Hematopoietic multipotent progenitor cell treated with erythropoietin and hydrocortisone succinate and interleukin-3 and kit ligand, for 17 days (in vitro differentiated cells): ENCODE measurements around the gene DUSP23.

Source experiments
- DNase-seq: peaks from one replicate; pipeline ENCODE4 v3.0.0-alpha.2; 2015; ENCODE audit warnings: low spot score

Gene DUSP23

DNA sequence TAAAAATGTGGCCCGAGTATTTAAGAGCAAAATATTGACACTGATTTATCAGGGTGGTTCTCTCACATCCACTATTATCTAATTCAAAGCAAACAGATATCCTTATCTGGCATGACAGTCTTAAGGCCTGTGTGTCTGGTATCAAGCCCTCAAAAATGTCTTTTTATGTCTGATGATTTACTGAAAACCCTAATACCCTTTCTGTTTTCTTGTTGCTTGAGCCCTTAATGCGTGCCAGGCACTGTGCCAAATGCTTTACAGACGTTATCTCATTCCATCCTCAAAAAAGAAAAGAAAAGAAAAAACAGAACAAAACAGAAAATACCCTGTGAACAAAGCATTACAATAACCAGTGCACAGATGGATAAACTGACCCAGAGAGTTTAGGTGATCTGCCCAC lies 5.7 kb downstream of the DUSP23 start:
- DNase-seq = no peak

DNA sequence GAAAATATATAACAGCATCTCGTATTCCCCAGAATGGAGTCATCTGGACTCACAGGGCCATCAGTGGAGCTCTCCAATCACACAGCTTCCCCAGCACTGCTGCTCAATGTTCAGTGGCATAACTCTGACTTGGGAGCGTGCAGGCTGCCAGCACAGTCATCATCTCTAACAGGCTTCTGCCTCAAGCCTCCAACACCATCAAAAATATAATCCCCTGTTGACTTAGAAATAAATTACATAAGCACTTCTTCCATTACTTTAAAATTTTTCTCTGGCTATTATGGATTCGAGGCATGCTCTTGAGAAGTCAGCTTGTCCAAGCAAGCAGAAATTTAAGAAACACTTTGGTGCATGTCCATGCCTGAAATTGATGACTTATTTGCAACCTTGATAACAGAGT lies 6.2 kb downstream of the DUSP23 start:
- no peak for DNase-seq

DNA sequence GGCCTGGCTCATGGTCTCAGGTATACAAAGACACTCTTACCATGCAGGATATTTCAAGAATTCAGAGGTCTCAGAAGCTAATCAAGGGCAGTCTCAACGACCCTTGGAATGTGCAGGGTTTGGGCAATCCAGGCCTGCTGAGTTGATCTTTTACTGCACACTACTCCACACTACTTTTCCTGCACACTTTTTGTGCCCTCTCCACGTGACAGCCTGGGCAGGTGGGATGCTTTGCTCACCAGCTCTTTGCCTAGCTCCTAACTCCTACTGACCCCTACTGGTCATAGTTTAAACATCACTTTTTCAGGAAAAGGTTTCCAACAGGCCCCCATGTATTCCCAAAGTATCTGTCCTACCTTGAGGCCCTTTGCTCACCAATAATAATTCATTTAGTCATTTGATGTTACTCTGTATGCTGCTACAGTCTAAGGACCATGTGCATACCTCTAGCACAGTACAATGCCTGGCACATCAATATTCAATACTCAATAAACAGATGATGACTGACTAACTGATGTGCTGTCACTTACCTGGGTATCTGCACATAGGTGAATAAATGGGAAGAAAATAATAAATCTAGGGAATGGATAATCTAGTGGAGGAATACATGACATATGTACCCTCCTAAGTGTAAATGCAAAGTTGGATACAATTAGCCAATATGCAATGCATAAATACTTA lies 9.6 kb downstream of the DUSP23 start:
- DNase-seq = peak; percentile 12

DNA sequence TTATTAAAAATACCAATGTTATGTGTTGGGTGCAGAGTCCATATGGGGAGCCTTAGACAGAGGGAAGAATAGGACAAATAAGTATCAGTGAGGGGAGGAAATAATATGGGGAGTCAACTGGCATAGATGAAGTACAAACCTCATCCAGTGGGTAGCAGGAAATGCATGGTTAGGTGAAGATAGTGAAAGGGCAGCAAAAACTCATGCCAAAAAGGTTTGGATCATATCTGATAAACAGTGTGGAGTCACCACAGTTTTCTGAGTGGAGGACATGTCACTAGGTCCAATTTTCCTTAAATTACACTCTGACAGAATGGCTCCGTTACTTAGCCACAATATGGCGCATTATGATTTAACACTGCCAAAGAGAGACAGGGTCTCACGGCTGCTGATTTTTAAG lies 10.3 kb downstream of the DUSP23 start:
- DNase-seq = no peak

DNA sequence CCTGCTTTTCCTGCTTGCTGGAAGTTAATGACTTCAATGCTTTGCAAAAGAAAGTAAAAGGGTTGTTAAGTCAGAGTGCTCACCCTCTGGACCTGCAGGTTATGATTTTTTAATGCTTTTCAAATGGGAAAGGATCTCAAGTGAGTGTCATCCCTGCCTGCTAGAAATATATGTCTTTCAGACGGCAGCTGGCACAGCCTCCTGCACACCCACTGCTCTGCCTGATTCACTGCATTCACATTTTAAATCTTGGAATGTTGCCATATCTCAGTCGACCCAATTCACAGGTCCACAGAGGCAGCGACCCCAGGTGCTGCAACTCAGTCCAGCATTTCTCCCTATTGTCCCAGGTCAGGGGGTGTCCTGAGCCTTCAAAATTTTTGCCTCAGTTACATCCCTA lies 10.7 kb downstream of the DUSP23 start:
- no peak for DNase-seq

DNA sequence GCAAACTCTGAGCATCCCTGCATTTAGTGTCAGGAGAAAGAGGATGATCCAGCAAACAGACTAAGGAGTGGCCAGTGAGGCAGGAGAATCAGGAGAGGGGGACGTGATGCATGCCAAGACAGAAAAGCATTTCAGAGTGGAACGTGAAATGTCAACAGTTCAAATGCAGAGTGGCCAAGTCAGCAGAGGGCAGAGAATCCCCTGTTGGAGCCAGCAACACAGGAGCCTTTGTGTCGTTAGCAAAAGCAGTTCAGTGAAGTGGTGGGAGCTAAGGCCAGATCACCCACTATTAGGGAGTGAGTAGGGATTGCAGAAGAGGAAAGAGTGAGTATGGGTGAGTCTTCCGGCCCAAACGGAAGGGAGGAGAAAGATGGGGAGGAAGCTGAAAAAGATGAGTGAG lies 14.8 kb downstream of the DUSP23 start:
- no peak for DNase-seq

DNA sequence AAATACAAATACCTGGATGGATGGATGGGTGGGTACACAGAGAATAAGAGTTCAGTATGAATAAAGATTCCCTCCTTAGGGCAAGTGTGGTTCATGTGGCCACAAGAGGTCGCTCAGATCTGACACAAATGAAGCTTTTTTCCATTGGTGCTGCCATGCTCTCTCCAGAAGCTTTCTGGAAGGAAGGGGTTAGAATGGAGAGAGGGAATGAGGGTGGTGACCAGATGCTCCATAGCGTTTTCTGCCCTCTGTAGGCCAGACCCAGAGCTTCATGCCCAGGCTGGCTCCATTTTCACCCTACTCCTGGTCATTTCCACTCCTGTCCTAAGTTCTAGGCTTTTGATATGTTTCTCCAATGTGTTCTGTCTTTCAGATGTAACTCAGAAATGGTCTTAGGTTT lies 18.1 kb downstream of the DUSP23 start:
- DNase-seq = peak; percentile 48

DNA sequence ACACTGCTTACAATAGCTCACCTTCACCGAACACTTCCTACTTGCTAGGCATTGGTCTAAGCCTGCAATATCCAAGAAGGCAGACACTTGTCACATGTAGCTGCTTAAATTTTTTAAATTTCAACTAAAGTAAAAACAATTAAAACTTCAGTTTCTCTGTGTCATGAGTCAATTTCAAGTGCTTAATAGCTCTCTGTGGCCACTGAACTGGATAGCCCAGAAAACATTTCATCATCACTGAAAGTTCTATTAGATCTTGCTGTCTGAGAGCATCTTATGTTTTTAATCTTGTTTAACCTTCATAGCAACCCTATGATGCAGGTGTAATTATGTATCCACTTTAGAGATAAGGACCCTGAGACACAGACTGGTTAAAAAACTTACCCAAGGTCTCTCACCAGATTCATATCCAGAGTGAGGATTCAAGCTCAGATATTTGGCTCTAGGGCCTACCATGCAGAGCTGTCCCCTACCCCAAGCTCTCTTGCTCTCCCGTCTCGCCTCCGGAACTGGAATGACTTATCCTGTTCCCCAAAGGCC lies 18.8 kb downstream of the DUSP23 start:
- DNase-seq = no peak

DNA sequence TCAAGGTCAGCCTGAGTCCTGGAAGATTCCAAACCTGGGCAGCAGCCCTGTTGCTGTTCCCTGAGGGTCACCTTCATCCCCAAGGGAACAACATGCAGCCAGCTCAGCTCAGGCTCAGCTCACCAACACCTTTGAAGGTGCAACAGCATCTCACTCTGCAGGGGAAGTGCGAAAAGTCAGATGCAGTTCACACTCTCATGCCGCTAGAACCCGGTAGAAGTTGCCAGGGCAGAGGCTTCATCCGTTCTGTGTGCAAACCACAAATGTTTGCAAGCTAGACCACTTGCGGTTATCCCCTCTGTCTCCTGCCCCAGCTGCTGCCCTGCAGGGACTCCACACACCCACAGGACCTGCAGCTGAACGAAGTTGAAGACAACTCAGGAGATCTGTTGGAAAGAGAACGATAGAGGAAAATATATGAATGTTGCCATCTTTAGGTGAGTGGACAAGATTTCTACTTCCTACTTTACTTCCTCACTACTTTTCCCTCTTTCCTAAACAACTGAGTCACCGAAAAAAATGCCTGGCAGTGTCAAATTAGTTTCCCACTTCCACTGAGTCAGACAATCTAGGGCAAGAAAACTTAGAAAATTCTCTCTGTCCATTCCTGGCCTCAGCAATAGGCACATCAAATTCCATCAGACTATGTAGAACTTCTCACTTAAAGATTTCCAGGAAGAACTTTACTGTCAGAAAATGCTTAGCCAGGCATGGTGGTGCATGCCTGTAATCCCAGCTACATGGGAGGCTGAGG lies 19.6 kb downstream of the DUSP23 start:
- no peak for DNase-seq

DNA sequence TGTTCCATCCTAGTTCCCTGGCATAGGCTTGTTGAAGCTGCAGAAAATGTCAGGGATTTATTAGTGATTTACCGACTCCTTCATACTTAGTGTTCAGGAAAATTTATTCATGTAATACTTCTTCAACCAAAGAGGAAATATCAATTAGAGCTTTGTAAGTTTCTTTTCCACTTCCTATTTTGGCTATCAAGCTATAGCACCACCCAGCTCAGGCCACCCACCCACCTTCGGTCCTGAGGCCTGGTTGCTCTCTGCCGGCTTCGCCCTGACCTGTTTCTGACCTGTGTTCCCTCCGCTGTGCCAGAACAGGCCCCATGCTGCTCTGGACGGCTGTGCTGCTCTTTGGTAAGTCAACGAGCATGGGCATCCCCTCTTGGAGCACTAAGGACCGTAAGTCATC lies 21.3 kb downstream of the DUSP23 start, which contains the start of gene FCRL6:
Gene FCRL6, plus strand, starts transcription at position 250 of the 400 bp plus-strand sequence. Its CDS starts 65 bp downstream, at position 315.
- DNase-seq = no peak

DNA sequence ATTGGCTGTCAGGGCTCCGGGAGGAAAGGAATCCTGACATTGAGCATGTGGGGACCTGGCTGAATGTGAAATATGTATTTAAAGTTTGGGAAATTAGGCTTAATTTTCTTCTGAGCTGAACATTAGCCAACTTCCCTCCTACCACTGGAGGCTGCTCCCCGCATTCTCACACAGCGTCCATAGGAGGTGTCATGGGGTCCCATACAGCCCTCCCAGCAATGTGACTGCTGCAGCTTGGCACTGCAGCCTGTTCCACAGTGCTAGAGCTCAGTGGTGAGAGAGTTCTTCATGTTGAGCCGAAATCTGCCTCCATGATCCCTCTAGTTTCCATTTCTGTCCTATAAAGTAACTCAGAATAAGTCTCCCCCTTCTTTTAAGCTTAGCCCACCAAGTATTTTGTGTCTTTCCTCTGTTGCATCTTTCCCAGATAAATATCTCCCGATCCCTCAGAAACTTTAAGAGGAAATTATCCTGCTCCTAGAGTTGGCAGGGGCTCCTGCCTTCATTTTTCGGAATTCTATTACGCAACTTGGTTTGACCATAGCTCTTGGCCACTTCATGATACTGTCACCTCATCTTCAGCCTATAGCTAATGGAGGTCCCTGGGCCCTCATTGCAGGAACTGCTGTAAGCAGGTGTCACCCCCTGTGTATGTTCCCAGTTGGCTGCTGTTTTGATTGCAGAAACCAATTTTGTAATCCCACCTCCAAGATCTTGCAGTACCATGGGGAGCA lies 23.4 kb downstream of the DUSP23 start:
- no peak for DNase-seq

DNA sequence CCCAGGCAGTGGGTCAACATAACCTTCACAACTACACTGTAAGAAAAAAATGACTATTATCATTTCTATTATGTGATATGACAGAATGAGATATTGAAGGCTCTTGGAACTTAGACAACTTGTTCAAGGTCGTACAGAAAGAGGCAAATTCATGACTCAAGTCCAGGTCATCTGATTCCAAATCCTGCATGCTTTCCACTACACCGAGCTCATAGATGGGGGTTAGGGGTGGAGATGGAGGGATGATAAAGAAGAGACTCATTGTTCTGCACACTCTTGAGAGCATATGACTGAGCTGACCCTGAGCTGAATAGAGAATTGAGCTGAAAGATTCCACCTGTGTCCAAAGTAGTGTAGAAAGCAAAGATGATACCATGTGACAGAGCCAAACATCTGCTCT lies 24.2 kb downstream of the DUSP23 start:
- DNase-seq = no peak

DNA sequence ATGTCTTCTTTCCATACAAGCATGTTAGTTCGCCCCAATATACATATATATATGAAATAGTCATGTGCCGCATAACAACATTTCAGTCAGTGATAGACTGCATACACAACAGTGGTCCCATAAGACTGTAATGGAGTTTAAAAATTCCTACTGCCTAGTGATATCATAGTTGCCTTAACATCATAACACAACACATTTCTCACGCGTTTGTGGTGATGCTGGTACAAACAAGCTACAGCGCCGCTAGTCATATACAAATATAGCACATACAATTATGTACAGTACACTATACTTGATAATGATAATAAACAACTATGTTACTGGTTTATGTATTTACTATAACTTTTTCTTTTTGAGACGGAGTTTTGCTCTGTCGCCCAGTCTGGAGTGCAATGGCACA lies 35.2 kb downstream of the DUSP23 start:
- no peak for DNase-seq

DNA sequence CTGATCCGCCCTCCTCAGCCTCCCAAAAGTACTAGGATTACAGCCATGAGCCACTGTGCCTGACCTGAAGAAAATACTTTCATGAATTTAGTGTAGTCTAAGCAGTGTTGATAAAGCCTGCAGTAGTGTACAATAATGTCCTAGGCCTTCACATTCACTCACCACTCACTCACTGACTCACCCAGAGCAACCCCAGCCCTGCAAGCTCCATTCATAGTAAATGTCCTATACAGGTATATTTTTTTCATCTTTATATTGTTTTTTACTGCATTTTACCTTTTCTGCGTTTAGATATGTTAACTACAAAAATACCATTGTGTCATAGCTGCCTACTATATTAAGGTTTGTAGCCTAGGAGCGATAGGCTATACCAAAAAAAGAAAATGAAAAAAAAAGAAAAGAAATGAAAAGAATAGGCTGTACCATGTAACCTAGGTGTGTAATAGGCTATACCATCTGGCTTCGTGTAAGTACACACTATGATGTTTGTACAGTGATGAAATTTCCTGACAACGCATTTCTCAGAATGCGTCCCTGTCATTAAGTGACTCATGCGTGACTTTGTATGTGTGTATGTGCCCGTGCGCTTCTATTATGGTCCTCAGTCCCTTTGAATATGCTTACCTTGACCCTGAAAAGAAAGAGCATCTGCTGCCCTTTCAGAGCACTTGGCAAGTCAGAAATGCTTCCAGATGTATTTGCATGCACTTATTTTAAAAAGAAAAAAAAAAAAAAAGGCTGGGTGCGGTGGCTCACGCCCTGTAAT lies 36.7 kb downstream of the DUSP23 start:
- no peak for DNase-seq

DNA sequence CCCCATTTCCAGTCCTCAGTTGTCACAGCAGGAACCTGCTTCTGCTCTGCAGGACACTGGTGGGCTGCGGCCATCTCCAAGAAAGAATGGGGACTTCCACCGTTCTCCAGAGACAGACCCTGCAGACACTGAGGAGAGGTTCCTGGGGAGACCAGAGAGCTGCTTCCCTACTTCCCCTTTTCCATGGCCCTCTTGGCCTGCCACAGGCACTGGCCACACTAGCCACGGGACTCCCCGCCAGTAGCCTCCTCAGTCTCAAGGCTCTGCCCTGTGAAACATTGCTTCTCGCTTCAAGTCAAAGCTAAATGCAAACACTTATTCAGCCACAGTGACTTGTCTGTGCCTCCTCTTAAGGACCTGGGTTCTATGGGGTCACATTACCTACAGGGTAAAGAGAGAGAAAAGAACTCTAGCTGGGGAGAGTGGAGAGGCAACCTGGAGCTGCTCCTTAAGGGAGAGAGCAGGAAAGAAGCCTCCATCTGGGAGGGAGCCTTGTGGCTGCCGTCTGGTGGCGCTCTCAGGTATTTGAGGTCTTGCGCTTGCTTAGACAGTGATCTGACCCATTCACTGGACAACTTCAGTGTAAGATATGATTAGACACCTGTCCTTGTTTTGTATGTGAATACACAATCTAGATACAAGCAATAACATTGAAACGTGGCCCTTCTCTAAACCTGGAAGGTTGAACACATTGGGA lies 40.6 kb downstream of the DUSP23 start:
- DNase-seq = no peak

DNA sequence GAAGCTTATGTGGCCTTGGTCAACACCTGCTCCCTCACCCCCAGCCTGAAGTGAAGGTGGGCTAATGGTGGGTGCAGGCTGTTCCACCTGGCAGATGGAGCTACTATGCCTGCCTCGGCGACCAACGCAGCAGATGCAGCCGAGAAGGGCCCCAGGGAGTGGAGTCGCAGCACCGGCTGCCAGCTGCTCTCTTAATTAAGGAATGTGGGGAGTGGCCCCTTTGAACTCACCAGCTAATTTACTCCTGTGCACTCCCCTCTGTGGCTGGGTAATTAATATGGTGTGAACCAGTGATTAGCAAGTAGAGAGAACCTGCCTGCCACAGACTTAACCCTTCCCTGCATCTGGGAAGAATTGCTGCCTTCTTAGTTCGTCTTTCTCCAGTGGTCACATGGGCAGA lies 42.6 kb downstream of the DUSP23 start:
- no peak for DNase-seq

DNA sequence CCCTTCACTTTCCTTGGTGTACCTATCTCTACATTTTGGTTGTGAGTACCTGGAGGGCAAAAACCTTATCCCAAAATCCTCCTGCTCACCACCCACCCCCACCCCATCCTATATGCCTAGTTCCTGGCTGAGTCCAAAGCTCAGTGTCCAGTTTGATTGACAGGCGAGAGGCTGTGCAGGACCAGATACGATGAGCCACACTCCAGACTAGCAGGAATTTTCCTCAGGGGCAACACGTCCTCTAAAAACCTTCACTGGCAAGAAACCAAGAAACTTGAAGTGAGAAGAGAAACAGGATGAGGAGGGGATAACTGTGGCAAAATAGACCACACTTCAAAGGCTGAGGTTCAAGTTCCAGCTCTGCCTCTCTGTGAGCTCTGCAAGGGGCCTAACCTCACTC lies 44.8 kb downstream of the DUSP23 start:
- DNase-seq = no peak

DNA sequence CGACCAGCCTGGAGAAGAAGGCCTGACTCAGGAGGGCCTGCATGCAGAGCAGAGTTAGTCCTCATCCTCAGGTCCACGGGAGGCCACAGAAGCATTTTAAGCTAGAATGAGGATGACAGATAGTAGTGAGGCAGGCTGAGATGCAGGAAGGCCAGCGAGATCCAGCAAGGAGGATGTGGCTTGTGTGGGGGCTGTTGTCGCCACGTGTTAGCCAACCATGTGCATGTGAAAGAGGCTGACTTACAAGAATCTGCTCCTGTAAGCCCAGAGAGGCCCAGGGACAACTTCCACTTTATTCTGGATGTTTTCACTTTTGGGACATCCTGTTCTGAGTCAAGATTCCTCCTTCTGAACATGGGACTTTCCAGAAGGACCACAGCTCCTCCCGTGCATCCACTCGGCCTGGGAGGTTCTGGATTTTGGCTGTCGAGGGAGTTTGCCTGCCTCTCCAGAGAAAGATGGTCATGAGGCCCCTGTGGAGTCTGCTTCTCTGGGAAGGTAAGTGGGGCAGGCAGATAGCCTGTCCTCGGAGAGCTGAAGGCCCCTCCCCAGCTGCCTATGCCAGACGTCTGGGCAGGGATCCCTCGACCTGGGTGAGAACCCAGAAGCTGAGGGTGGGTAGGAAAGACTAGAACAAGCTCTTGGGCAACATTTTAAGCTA lies 45.8 kb downstream of the DUSP23 start, which contains the start of gene SLAMF8:
Gene SLAMF8, plus strand, starts transcription at position 433 of the 661 bp plus-strand sequence. Its CDS starts 26 bp downstream, at position 459.
- no peak for DNase-seq

DNA sequence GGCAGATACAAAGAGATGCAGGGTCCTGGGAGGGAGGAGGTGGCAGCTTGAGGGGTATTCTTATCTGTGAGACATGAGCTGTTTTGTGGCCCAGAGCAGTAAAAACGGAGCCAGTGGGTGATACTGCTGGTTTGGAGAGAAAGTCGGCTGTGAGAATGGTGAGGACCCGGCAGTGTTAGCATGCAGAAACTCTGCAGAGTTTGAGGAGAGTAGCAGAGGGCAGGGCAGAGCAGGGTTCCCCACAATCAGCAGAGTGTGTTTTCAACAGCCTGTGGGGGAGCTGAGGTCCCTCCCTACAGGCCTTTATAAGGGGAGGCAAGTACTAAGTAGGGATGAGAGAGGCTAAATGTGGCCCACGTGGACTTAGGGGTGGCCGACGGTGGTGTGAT lies 46.3 kb downstream of the DUSP23 start:
- DNase-seq = no peak

DNA sequence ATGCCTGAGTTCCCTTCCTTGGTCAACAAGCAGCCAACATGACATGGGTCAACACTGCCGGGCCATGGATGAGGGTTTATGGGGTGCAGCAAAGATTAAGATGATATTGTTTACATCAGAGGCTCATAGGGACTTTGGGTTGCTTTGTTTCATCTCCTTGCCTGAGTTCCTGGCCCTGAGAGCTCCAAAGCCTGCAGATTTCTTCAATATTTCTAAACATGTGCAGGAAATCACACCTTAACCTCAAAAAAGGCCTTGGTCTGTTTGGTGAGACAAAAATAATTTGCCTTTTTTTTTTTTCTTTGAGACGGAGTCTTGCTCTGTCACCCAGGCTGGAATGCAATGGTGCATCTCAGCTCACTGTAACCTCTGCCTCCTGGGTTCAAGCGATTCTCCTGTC lies 46.8 kb downstream of the DUSP23 start:
- DNase-seq = no peak

DNA sequence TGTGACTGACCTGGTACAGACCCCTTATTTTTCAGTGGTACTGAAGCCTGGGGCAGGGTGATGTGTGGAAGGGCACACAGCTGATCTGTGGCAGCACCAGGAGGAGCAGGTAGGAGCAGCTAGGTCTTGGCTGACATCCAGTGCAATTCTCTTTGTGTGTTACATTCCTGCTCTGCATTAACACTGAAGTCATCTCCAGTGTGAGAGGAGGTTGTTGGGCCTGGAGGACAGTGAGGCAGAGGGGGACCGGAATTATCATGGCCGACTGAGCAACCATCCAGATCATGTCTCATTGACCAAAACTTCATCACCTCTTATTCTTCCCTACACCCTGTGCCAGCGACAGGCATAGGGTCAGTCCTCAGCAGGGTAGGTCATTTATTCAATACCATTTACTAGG lies 47.4 kb downstream of the DUSP23 start:
- DNase-seq = no peak
